GM19099 (cell line): ENCODE measurements around the gene CMSS1.

Experiments used
- POLR2A ChIP-seq: IDR thresholded peaks from 3 replicates; pipeline ENCODE4 v1.6.1; 2011; ENCODE audit warnings: low read depth; ENCODE audit not compliant: insufficient read length; ENCODE audit errors: extremely low read depth

Gene CMSS1

DNA sequence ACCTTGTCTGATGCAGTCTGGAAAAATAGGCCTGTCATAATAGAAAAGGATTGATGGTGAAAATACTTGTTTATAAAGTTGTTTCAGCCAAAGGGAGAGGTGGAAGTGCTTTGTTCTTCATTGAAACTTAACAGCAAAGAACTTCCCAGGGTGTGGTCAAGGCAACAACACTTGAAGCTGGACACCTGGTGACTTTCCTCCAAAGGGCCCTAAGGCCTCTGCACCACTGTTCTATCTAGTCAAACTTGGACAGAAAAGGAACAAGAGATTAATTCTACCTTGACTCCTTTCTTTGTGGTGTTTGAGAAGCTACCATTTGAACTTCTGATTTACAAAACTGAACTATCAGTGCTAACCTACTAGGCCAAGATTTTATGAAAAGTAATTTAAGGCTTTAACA, 102.0 kb downstream of the CMSS1 start:
- no peak for TF ChIP-seq POLR2A

DNA sequence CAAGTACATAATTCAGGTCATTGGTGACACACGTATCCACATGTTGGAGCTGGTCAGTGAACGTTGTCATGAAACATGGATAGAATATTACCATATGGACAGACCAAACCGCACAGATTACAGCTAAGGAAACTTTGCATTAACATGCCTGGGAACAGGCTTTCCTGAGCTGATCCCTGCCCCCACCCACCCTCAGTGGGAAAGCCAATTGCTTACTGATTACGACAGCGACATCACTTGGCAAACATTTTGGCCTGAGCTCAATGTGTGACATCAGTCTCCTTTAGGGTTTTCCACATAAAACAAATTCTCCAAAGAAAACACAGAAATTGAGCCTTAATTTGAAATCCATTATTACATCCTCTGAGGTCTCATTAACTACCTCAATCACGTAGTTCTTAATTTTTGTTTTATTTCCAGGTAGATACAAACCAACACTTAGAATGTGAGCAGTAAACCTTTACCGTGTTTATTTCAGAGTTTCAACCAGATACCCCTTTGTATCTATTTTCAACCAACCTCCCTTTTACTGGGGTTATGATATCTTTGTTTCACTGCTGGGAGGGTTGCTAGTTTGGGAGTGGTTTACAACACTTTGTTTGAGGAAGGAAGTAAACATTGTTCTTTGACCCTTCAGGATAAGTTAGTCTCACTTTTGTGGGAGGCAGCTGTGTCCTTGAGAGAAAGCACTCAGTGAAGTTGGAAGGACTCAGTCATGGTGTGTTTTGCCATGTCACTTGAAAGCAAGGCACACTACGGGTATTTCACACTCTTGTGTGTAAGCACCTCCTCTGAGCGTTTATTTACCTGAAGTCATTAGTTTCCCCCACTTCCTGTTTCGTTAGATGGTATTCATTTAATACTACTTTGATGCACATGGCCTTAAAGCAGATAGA, 103.1 kb downstream of the CMSS1 start:
- TF ChIP-seq POLR2A = no peak

DNA sequence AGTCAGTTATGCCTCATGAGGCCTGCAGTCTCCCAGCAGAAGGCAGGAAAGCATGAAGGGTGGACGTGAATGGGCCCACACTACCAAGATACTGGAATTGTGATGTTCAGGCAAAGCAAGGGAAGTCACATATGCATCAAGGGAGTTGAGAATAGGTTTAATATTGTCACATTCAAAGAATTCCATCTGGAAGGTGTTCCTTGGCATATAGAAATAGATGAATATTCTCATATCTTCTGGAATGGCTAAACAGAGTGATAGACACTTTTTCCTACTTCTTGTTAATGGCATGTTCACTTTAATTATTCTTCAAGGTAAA, 103.7 kb downstream of the CMSS1 start:
- TF ChIP-seq POLR2A = no peak

DNA sequence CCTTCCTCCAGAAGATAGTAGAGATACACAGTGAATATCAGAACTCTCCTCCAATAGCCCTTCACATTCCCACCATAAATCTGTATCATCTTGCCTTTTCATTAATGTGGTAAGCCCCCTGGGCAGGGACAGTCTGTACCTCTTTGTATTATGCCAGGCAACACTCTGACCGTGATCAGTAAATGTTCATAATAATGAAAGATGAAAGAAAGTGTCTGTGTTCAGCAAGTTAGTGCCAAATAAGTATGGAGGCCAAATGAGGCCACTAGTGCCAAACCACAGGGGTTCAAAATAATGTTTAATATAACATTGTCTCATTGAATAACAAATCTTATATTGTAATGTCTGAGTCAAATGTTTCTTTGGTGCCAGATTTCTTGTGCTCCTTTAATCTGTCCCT, 104.3 kb downstream of the CMSS1 start:
- no peak for TF ChIP-seq POLR2A

DNA sequence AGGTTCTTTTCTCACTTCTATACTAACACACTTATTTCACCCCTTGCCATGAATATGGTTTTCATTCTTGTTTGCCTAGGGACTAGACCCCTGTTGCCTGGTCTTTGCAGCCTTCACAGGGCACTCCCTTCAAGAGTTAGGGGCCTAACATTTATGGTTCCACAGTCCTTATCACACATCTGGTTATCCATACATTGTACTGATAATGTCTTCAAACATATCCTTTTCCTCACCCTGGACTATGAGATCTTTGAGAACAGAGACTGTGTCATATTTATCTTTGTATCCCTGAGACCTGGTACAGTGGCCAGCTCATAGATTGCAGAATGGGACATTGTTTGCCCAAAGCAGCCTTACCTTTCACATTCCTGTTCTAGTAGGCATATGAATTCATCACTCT, 106.2 kb downstream of the CMSS1 start:
- TF ChIP-seq POLR2A = no peak

DNA sequence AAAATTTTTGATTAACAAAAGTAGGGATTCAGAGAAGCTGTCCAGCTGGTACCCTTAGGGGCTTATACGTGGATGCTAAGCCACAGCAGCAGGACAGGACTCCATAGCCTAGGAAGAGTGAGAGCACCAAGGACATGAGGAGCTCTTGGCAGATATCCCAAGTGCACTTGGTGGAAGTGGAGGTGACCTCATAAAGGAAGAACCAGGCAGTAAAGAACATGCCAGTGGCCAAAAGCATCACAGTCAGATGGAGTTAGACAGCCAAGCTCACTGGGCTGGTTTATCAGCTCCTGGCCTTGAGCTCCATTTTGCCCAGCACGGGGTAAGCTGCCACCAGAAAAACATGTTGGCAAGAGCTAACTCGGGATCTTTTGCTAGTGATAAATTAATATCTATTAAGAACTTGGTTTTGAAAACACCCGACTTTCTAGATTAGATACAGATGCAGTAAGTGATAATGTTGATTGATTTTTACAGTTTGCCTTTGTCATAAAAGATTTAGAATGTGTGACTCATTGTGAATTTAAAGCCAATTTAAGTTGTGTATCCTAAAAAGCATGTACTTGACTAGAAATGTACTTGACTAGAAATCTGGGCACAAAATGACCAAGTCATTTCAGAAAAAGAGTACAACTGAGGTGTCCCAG, 108.0 kb downstream of the CMSS1 start:
- TF ChIP-seq POLR2A = no peak

DNA sequence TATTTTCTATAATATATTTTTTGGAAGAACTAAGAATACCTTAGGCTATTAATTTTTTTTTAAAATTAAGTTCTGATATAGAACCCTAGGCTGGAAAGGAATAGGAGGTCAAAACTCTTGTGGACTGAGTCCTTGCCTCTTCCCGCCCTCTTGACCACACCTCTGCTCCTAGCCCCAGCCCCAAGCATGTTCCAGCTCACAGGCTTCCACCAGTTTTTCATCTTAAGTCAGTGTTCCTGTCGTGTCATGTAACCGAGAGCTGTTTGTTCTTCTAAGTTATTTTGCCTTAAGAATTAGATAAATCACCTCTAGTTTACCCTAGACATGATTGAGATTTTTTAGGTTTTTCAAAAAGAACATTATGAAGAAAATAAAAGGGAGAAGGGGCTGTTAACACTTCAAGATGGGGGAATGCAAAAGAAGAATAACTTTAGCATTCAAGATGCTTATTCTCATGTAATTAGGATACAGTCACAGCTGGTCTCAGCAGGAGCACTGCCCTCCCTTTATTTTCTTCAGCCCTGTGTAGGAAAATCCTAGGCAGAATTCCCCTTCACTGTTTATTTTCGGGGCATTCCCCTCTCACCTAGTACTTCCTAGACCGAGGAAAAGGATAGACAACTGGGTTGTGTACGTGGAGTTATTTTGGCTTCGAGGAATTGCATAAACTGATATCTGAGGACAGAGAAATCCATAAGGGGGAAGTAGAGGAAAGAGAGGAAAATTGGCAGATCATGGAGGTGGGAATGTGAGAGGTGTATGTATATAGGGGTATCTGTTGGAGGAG, 110.2 kb downstream of the CMSS1 start:
- TF ChIP-seq POLR2A = no peak

DNA sequence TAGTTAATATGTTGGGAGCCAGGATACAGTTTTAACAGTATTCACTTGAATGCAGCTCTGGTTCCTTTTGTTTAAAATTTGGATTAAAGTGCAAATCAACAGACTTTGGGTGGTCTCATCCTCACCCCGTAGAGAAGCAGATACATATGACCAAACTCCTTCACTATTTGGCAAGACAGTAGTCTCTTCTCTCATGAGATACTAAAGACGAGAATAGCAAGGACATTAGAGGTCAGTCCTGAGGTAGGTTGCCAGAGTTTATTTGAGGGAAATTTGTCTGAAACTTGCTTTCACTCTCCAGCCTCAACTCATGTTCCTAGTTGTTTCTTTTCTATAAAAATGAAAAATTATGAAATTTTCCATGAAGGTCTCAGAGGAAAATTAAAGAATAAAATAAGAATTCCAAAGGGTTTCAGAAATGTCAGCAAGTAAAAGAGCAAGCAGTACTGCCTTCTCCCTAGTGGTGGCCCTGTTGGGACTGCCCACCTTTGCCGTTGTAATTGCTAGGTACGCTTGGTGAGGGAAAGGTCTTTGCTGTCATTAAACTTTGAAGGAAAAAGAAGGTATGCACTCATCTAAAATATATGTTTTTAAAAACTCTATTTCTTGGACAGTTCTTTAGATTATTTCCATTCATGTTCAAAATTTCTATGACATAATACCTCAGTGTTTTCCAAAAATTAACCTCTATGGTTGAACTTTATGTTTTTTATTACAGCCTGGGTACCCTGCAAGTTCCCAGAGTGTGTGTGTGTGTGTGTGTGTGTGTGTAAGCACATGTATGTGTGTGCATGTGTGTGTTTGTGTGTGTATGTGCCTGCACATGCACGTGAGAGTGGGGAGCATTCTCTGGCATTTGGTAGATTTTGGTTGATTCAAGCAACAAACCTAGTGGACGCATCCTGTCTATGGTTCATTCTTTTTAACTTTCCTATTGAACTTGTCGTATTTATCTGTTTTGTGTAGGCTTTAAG, 111.4 kb downstream of the CMSS1 start:
- TF ChIP-seq POLR2A = no peak

DNA sequence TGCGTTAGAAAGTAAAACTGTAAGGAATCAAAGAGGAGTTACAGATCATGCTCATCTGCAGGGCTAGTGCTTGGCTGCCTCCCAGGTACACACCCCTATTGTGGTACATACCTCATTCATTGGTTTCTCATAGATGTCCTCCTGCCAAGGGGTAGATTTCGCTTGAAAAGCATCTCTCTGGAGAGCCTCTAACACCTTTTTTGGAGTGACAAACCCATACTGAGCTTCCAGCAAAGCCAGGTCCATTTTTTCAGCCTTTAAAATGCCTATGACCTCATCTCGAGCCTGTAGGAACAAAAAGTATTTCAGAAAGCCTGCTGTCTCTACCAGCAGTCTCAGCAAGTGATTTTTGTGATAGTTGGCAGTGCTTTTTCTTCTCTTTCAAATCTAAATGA, 112.1 kb downstream of the CMSS1 start:
- no peak for TF ChIP-seq POLR2A

DNA sequence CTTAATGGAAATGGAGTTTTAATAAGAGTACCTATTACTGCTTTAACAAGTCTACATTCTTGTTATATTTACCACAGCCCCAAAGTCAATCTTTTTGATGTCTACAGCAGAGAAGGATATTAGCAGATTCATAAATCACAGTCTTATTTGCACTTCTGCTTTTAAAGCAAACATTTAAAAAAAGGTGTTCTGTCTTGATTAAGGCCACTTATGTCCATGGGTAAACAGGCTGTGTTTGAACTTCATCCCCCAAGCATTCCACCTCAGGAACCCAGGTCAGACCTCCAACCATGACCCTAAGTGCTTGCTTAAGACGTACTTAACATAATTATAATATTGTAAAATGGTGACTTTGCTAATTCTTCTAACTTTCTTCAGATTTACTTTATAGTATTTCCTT, 113.4 kb downstream of the CMSS1 start:
- TF ChIP-seq POLR2A = no peak

DNA sequence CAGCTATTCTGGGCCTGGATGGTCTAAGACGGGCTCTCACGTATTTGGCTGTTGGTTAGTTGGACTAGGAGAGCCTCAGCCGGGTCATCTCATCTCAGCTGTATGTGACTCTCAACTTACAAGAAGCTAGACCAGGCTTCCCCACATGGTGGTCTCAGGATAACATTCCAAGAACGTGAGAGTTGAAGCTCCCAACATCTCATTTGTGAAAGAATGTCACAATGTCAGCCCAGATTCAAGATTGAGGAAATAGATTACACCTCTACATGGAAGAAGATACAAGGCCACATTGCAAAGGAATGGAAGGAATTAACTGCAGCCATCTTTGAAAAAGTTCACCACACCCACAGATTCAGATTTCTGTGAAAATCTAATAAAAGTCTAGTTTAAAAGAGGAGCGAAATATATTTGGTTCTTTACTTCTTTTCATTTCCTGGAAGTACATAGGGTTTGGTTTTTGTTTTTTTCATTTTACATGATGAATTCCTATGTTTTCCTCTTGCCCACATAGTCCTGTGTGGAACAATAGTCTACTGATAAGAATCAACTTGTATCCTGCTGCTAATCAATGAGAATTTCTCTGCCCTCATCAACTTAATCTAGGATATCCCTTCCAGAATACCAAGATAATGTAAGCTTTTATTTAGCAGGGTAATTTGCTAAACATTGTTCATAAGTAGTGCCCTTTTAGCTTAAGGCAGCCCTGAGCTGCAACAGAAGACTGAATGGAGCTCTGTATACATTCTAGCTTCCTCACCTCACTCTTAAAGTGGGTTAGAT, 116.5 kb downstream of the CMSS1 start:
- no peak for TF ChIP-seq POLR2A

DNA sequence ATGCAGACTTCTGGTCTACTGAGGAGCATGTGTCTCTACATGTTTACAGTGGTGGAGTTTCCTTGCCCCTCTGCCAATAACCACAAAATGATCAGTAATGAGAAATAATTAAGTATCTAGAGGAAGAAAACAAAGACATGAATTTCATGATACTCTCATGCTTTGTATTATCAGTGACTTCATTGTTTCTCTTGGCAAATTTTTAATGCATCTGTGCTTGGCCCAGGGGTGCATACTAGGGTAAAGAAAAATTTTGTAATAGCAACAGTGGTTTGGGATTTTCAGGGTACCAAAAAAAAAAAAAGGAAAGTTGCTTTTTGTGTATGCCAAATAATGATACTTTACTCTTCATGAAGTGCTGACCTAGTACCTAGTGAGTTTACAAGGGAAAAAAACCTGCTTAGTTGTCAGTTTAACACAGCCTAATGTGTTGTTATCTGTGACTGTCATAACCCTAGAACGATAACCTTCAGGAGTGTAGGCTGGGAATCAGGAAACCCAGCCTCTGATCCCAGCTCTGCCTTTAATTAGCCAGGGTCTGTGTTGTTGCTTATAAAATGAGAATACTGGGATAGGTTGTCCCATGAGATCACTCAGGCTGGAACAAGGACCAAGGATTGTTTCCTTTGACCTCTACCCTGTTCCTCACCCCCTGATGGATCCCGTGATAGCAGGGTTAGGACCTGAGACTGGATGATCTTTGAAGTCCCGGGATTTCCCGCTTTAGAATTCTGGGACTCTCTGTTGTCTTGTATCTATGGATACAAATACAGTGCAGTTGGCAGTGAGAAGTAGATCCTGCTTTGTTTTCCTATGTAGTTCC, 117.5 kb downstream of the CMSS1 start:
- no peak for TF ChIP-seq POLR2A
